HEK293 (cell line): ENCODE results near the gene ERCC3.

Source experiments
- CTCF ChIA-PET: fragments of 350-600 bp; formaldehyde crosslinking; extraction: SDS; loops from one replicate; lab custom pipeline; 2021; ENCODE audit warnings: antibody characterized with exemption; lab: Yijun Ruan, JAX
- POLR2A ChIA-PET: fragments of 300-600 bp; formaldehyde crosslinking; extraction: SDS; loops from one replicate; lab custom pipeline; 2020; ENCODE audit warnings: antibody characterized with exemption, inconsistent platforms; lab: Yijun Ruan, JAX
- H3K27ac ChIP-seq: fragments of 200-500 bp; sonication (Bioruptor generic); 2 replicates; pipeline ENCODE4 v1.5.1; 2014; ENCODE audit warnings: low read depth, low read length, control low read depth, inconsistent platforms; ENCODE audit errors: extremely low read depth
- H3K36me3 ChIP-seq, 2 experiments: fragments of 200-500 bp in 1 of 2; sonication (Bioruptor generic) in 1 of 2; 1 replicate in 1 of 2; 2 replicates in 1 of 2; pipeline ENCODE4 v1.5.1; 2014 to 2017; ENCODE audit warnings: inconsistent platforms in 2 of 2, low read length in 2 of 2; ENCODE audit not compliant: control insufficient read depth in 2 of 2, insufficient read depth in 1 of 2
- H3K4me1 ChIP-seq: fragments of 200-500 bp; sonication (Bioruptor generic); 2 replicates; pipeline ENCODE4 v1.5.1; 2014; ENCODE audit warnings: mild to moderate bottlenecking, low read length, inconsistent platforms; ENCODE audit not compliant: control insufficient read depth, insufficient read depth
- H3K4me3 ChIP-seq: 2 replicates; pipeline ENCODE4 v1.5.1; 2011; ENCODE audit warnings: low read depth, mild to moderate bottlenecking, control low read depth, low read length, moderate library complexity
- H3K9me3 ChIP-seq: fragments of 200-500 bp; sonication (Bioruptor generic); 2 replicates; pipeline ENCODE4 v1.5.1; 2014; ENCODE audit warnings: low read depth, low read length, inconsistent platforms; ENCODE audit not compliant: control insufficient read depth, insufficient read depth
- HOXA7 ChIP-seq: sonication (generic); formaldehyde crosslinking; IDR thresholded peaks from 2 replicates; pipeline ENCODE4 v1.8.1; 2022; ENCODE audit warnings: missing genetic modification reagents, borderline replicate concordance
- PBX3 ChIP-seq: sonication (generic); formaldehyde crosslinking; IDR thresholded peaks from 2 replicates; pipeline ENCODE4 v1.8.1; 2022; ENCODE audit warnings: mild to moderate bottlenecking, moderate library complexity, missing genetic modification reagents
- PRDM4 ChIP-seq: fragments of 450-650 bp; formaldehyde crosslinking; IDR thresholded peaks from 2 replicates; pipeline ENCODE4 v1.5.1; 2017; ENCODE audit warnings: missing biosample characterization, missing genetic modification characterization
- YY2 ChIP-seq: fragments of 450-650 bp; formaldehyde crosslinking; IDR thresholded peaks from 2 replicates; pipeline ENCODE4 v1.5.1; 2016; ENCODE audit warnings: missing biosample characterization, missing genetic modification characterization
- ZBTB8A ChIP-seq: fragments of 450-650 bp; formaldehyde crosslinking; IDR thresholded peaks from 2 replicates; pipeline ENCODE4 v1.5.1; 2016; ENCODE audit warnings: missing biosample characterization, missing genetic modification characterization
- ZNF10 ChIP-seq: fragments of 450-650 bp; formaldehyde crosslinking; IDR thresholded peaks from 2 replicates; pipeline ENCODE4 v1.5.1; 2017; ENCODE audit warnings: missing biosample characterization, missing genetic modification characterization
- ZNF138 ChIP-seq: fragments of 450-650 bp; formaldehyde crosslinking; IDR thresholded peaks from 2 replicates; pipeline ENCODE4 v1.5.1; 2016; ENCODE audit warnings: missing biosample characterization, missing genetic modification characterization, borderline replicate concordance
- ZNF155 ChIP-seq: fragments of 450-650 bp; formaldehyde crosslinking; IDR thresholded peaks from 2 replicates; pipeline ENCODE4 v1.5.1; 2016; ENCODE audit warnings: missing biosample characterization, missing genetic modification characterization
- ZNF433 ChIP-seq: fragments of 450-650 bp; formaldehyde crosslinking; IDR thresholded peaks from 2 replicates; pipeline ENCODE4 v1.5.1; 2016; ENCODE audit warnings: missing biosample characterization, missing genetic modification characterization, low read depth
- ZNF501 ChIP-seq: fragments of 450-650 bp; formaldehyde crosslinking; IDR thresholded peaks from 2 replicates; pipeline ENCODE4 v1.5.1; 2016; ENCODE audit warnings: missing biosample characterization, missing genetic modification characterization
- ZNF513 ChIP-seq: fragments of 450-650 bp; IDR thresholded peaks from 2 replicates; pipeline ENCODE4 v1.5.1; 2018; ENCODE audit warnings: missing biosample characterization, missing genetic modification characterization
- ZNF561 ChIP-seq: fragments of 450-650 bp; IDR thresholded peaks from 2 replicates; pipeline ENCODE4 v1.5.1; 2018; ENCODE audit warnings: missing biosample characterization, missing genetic modification characterization, borderline replicate concordance
- ZSCAN4 ChIP-seq: fragments of 450-650 bp; formaldehyde crosslinking; IDR thresholded peaks from 2 replicates; pipeline ENCODE4 v1.5.1; 2017; ENCODE audit warnings: missing biosample characterization, missing genetic modification characterization
- ZXDB ChIP-seq: fragments of 450-650 bp; formaldehyde crosslinking; IDR thresholded peaks from 2 replicates; pipeline ENCODE4 v1.5.1; 2016; ENCODE audit warnings: missing biosample characterization, missing genetic modification characterization

ERCC3 gene

GRCh38 chr2:127302168-127302567 is 8.2 kb upstream of the ERCC3 start:
- Histone ChIP-seq H3K27ac (no peak overlapping the region), H3K36me3 (peaks cover 9 to 24% of the 10 kb centered on the region in 2 experiments; a peak in 1 of 3 replicates)
- no peak for TF ChIP-seq ZNF155 (tag by site-specific recombination)
- no peak for TF ChIP-seq ZNF138 (tag by site-specific recombination)
- TF ChIP-seq ZSCAN4 (tag by site-specific recombination): peak; percentile 37; the same call in 1 of the 2 replicates
- TF ChIP-seq, all 188 proteins: peak for 1
- ChIA-PET CTCF (interaction anchor here (0.6 to 1.7 kb wide), 7 partner anchors 9 to 331 kb away, joined by 3 to 9 read pairs (median 3); no protein-coding TSS in a partner anchor), POLR2A (no interaction called here)
- no peak overlapping the region for H3K4me3 ChIP-seq
- peaks cover 2% of the 10 kb centered on the region; the same call in 1 of the 2 replicates for H3K4me1 ChIP-seq
- H3K9me3 ChIP-seq: no peaks in the 10 kb centered on the region

- Histone ChIP-seq H3K4me3 (peak overlapping the region; percentile 95), H3K9me3 (no peaks in the 10 kb centered on the region), H3K4me1 (no peaks in the 10 kb centered on the region), H3K27ac (peak overlapping the region; percentile 66; the same call in 1 of the 2 replicates), H3K36me3 (peaks cover 27 to 50% of the 10 kb centered on the region in 2 experiments)
- no peak for TF ChIP-seq PRDM4 (tag by site-specific recombination)
- no peak for TF ChIP-seq ZXDB (tag by site-specific recombination)
- no peak for TF ChIP-seq ZNF501 (tag by site-specific recombination)
- no peak for TF ChIP-seq ZNF561 (tag by site-specific recombination)
- TF ChIP-seq ZNF433 (tag by site-specific recombination): no peak
- no peak for TF ChIP-seq HOXA7 (CRISPR knock-in tag)
- TF ChIP-seq ZNF513 (tag by site-specific recombination): peak; percentile 77
- ChIA-PET CTCF (interaction anchor here (0.6 to 1.5 kb wide), 5 partner anchors 8 to 186 kb away, joined by 3 to 10 read pairs (median 4); no protein-coding TSS in a partner anchor), POLR2A (interaction anchor here (0.7 to 2.1 kb wide), 16 partner anchors 11 to 233 kb away, joined by 3 to 9 read pairs (median 3); partner anchors contain the start of genes IWS1 and MAP3K2)
Measured at GRCh38 chr2:127293386-127293747, 577 bp downstream of the ERCC3 start.

GRCh38 chr2:127288274-127288673 is 5.7 kb downstream of the ERCC3 start:
- ChIA-PET CTCF (interaction anchor here (0.5 to 1.3 kb wide), 2 partner anchors 23 to 191 kb away, joined by 3 to 7 read pairs; no protein-coding TSS in a partner anchor), POLR2A (no interaction called here)
- TF ChIP-seq ZBTB8A (tag by site-specific recombination) (no peak), PBX3 (CRISPR knock-in tag) (no peak), YY2 (no peak), ZNF10 (tag by site-specific recombination) (no peak)
- H3K27ac ChIP-seq: no peak overlapping the region
- no peak overlapping the region for H3K4me3 ChIP-seq
- H3K4me1 ChIP-seq: no peaks in the 10 kb centered on the region
- peaks cover 70 to 100% of the 10 kb centered on the region in 2 experiments for H3K36me3 ChIP-seq
- H3K9me3 ChIP-seq: no peaks in the 10 kb centered on the region
